Activated naive CD4-positive, alpha-beta T cell treated with anti-CD3 and anti-CD28 coated beads, Interleukin-2, amount 50 U/mL, for 16 hours (primary cell): ENCODE results near the gene KAT2B.

Source experiments
- DNase-seq: peaks from one replicate; pipeline ENCODE4 v3.0.0-alpha.2; 2020

Gene KAT2B

GRCh38 chr3:20154078-20154477 lies 113.8 kb downstream of the KAT2B start:
- DNase-seq: no peak

GRCh38 chr3:20154928-20155327 lies 114.7 kb downstream of the KAT2B start:
- no peak for DNase-seq

DNA sequence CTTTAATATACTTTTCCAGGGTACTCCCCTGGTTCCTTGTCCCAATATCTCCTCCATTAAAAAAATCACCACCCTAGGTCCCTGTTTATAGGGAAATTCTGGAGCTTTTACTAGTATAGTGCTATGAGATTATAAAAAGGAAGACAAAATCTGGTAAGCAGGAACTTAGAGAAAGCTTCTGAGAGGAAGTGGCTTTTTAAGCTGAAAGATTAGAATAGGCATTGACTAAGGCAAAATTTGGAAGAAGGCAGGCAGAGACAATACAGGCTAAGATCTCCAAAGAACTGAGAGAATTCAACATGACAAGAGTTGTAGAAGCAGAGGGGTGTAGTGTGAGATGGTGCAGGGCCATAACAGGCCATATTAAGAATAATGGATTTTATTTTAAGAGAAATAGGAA lies 120.0 kb downstream of the KAT2B start:
- DNase-seq: no peak

DNA sequence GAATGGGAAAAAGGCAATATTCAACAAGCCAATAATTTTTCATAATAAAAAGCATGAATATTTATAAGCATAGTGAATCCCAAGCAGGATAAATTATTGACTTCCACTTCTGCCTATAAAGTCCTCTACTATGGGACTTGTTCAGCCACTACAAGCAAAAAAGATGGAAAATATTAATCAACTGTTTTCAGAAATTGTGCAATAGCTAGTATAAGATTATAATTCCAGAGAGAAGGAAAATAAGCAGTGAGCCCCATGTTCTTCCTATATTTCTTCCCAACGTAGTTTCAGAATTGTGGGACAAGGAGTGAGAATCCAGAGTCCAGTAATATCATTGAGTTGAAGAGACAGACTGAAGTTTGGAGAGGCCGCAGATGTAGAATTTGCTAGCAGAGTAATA lies 121.5 kb downstream of the KAT2B start:
- DNase-seq: no peak

DNA sequence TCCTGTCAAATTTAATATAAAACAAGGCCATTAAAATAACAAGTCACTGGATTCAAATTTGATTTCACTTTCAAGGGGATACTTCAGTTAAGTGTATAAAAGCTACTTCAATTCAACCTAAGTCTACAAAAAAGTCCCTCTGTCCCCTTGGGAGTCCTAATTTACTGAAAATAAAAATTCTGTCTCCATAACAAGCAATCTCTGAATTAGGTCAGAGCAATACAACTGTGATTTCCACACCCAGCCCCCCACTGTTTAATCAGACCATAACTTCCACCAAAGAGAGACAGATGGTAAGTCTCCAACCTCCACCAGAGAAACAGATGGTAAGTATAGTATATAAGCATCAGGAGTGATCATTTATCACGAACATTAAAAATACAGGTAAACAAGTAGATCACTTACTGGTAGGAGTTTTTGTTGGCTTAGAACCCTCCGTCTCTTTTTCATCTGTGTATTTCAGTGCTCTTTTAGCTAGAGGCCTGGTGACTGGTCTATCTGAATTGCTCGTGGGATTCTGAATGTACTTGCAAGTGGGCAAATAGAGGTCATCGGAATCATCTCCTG lies 133.7 kb downstream of the KAT2B start:
- no peak for DNase-seq

DNA sequence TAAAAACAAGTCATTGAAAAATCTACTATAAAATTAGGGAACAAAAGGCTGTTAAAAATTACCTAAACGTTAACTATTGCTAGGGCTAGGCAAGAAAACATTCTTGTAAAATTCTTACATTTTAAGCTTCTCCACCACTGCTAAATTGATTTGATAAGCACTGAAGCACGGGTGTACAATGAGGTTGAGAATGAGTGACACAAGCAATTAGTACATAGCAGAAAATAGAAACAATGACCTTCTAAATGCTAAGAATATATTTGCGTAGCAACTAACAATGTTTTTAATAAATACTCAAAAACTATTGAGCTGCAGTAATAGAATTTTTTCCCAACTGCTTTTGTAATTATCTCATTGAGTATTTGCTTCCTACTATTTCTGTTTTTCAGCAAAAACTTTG lies 141.0 kb downstream of the KAT2B start:
- no peak for DNase-seq

- no peak for DNase-seq
Measured at GRCh38 chr3:20182206-20182605, 142.0 kb downstream of the KAT2B start.

GRCh38 chr3:20185331-20185678 lies 145.1 kb downstream of the KAT2B start:
- DNase-seq: no peak

DNA sequence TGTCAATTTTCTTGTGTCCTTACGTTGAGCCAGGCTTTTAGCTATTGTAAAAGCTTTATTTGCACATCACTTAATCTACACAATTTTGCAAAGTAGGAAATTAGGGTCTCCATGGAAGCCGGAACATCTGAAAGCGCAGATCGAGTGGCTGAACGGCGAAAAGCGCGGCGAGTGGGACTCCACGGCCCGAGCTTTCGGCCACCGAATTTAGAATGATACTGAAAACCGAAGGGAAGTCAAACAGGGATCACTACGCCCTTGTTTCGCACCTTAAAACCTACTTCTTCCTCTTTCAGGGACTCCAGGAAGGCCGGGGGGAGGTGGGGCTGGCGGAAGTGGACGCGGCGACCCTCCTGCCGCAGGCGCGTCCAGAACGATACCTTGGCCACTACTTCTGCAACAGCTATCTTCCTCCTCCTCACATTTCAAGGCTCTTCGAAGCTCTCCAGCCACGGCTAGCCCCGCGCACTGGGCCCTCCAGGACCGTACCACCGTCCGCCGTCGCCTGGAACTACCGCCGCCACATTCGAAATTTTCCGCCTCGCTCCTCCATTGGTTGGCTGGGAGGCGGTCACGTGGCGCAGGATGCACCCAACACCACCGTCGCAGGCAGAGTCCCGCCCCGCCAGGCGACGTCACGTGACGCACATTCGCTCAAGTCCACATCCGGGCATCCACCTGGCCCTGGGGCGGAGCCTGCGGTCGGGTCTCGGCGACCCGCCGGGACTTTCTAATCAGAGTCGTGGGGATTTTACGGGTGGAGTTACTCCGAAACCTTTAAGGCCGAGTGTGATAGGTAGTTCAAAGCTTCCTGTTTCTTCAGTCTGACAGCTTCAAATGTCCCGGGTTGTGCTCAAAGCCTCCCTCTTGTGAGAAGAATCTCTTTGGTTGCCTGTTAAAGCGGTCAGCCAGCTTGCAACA lies 145.7 kb downstream of the KAT2B start, which contains the start of gene SGO1:
Gene SGO1, minus strand, starts transcription at position 528 of the 921 bp plus-strand sequence. CDS start 2,179 bp downstream, outside the sequence.
- peak; percentile 100 for DNase-seq

DNA sequence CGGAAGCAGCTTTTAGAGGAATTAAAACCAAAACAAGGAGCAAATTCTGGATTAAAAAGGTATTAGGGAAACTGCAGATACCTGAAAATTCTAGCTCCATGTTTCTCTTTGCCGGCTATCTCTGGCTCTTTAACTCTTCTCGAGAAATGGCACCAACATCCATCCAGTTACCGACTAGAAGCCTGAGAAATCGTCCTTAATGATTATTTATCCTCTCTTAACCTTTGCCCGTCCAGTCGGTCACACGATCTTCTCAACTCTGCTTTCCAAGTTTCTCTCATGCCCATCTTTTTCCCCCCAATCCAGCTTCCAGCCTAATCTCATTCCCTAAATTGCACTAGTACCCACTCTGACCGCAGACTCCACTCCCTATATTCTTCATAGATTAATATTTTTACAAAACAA lies 146.4 kb downstream of the KAT2B start:
- no peak for DNase-seq

DNA sequence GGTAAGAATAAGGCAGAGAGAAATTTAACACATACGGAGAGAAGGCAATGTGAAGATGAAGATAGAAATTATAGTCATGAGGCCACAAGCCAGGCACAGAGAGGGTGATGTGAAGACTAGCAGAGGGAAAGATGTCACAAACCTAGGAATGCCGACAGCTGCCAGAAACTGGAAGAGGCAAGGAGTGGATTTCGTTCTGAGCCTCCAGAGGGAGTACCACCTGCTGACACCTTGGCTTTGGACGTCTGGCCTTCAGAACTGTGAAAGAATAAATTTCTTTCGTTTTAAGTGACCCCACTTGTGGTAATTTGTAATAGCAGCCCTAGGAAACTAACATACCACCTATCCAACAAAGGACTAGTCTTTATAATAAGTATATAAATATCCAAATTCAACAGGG lies 150.7 kb downstream of the KAT2B start:
- DNase-seq: no peak

DNA sequence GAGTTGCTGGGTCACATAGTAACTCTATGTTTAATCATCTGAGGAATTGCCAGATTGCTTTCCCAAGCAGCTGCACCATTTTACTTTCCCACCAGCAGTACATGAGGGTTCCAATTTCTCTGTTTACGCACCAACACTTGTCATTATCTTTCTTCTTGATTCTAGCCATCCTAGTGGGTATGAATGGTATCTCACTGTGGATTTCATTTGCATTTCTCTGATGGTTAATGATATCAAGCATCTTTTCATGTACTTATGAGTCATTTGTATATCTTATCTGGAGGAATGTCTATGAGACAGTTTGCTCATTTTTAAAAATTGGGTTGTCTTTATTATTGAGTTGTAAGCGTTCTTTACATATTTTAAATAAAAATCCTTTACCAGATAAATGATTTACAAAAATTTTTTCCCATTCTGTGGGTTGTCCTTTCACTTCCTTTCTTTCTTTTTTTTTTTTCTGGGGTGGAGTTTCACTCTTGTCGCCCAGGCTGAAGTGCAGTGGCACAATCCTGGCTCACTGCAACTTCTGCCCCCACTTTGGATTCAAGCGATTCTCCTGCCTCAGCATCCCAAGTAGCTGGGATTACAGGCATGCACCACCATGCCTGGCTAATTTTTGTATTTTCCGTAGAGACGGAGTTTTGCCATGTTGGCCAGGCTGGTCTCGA lies 154.7 kb downstream of the KAT2B start:
- DNase-seq: no peak

DNA sequence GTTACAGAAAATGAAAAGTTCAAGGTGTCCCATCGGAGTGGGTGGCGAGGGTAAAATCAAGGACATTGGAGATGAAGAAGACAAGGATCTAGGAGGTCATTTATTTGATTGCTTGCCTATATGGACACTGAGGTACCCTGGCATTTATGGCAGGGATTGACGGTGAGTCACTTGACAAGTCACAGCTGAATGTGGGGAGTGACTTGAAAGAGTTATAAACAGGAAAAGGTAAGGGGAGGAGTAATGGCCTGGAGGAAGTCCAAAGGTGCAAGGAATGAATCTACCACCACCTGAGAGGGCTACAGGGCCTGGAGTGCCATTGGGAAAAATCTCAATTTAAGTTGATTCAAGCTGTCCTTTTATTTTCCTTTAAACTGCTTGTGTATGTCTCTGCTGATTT lies 157.5 kb downstream of the KAT2B start:
- no peak for DNase-seq

- DNase-seq: no peak
Measured at GRCh38 chr3:20201143-20201542, 160.9 kb downstream of the KAT2B start.
